ENCODE measurements around the gene HOXB13.

- no peak for TF ChIP-seq ZNF274 (IDR thresholded peaks at IDR 0.05; ENCODE audit: low read depth, low read length)
- no peak for TF ChIP-seq YY1 (IDR thresholded peaks at IDR 0.05; ENCODE audit: insufficient read depth, insufficient read length)
Measured at GRCh38 chr17:48719642-48720265, 8.8 kb downstream of the HOXB13 start.

All from NT2/D1 (cell line).